HG03039 (cell line): Measurements from ENCODE around the gene NAPG.
A peak's percentile ranks its signal among the peaks of the same experiment; 100 is the strongest.
"Not testable (repeated sequence)": the region's sequence is repeated elsewhere in the genome, so short reads cannot be mapped to it uniquely, and the experiment has no call there.

Source experiments
- ATAC-seq: cut with Tn5 transposase; IDR thresholded peaks from one replicate; pipeline ENCODE4 v1.9.1; 2021; ENCODE audit warnings: mild to moderate bottlenecking, moderate library complexity; ENCODE audit not compliant: unreplicated experiment

Gene NAPG

GRCh38 chr18:10525697-10526560 lies at the start of gene NAPG:
TSS of gene NAPG (plus strand) at chr18:10526027. CDS start at chr18:10526103, 76 bp downstream.
- peak; percentile 85 for ATAC-seq

- no peak for ATAC-seq
Measured at GRCh38 chr18:10476338-10476791, 49.5 kb upstream of the NAPG start.

- no peak for ATAC-seq
Measured at GRCh38 chr18:10477121-10477862, 48.5 kb upstream of the NAPG start.

GRCh38 chr18:10477863-10478260 lies 48.0 kb upstream of the NAPG start:
- ATAC-seq, result no peak

GRCh38 chr18:10481831-10482230 lies 44.0 kb upstream of the NAPG start:
- no peak for ATAC-seq

- ATAC-seq, result peak; percentile 13
Measured at GRCh38 chr18:10482363-10482984, 43.4 kb upstream of the NAPG start.

- peak; percentile 44 for ATAC-seq
Measured at GRCh38 chr18:10482985-10483949, 42.6 kb upstream of the NAPG start.

GRCh38 chr18:10485475-10485874 lies 40.4 kb upstream of the NAPG start:
- ATAC-seq, result no peak

- ATAC-seq, result no peak
Measured at GRCh38 chr18:10486362-10486761, 39.5 kb upstream of the NAPG start.

- ATAC-seq, result no peak
Measured at GRCh38 chr18:10487154-10487553, 38.7 kb upstream of the NAPG start.

GRCh38 chr18:10488017-10488416 lies 37.8 kb upstream of the NAPG start:
- no peak for ATAC-seq

GRCh38 chr18:10490401-10491165 lies 35.2 kb upstream of the NAPG start:
- peak; percentile 97 for ATAC-seq

- ATAC-seq, result no peak
Measured at GRCh38 chr18:10495936-10496335, 29.9 kb upstream of the NAPG start.

GRCh38 chr18:10497206-10497749 lies 28.5 kb upstream of the NAPG start:
- ATAC-seq, result no peak

GRCh38 chr18:10499230-10499629 lies 26.6 kb upstream of the NAPG start:
- ATAC-seq, result no peak

- no peak for ATAC-seq
Measured at GRCh38 chr18:10500038-10500437, 25.8 kb upstream of the NAPG start.

- no peak for ATAC-seq
Measured at GRCh38 chr18:10504723-10505122, 21.1 kb upstream of the NAPG start.

- not testable (repeated sequence) for ATAC-seq
Measured at GRCh38 chr18:10505892-10506291, 19.9 kb upstream of the NAPG start.

GRCh38 chr18:10508591-10508990 lies 17.2 kb upstream of the NAPG start:
- no peak for ATAC-seq
